Neural cell (in vitro differentiated cells): Measurements from ENCODE around the gene BICRAL. TPM values are rescaled to one million over a fixed set of nuclear protein-coding genes. Genes with fewer than 3 reads are reported as not detected.

Source experiments
- H2AFZ ChIP-seq: fragments of 200-600, 300-800 bp; sonication (generic), shearing (Covaris generic); 2 replicates; pipeline ENCODE4 v1.6.0; 2014; ENCODE audit warnings: low read depth, mild to moderate bottlenecking, antibody characterized with exemption, low read length, moderate library complexity
- H3F3A ChIP-seq: fragments of 200-600 bp; shearing (Covaris generic); 2 replicates; pipeline ENCODE4 v1.6.1; 2016; ENCODE audit warnings: mild to moderate bottlenecking, moderate library complexity, mixed read lengths, antibody characterized with exemption, low read length; ENCODE audit not compliant: insufficient read depth, poor library complexity, severe bottlenecking
- H3K27ac ChIP-seq: fragments of 200-600, 300-800 bp; sonication (generic), shearing (Covaris generic); 2 replicates; pipeline ENCODE4 v1.5.1; 2014; ENCODE audit warnings: mild to moderate bottlenecking, low read length, moderate library complexity
- H3K27me3 ChIP-seq: fragments of 300-800, 200-600 bp; sonication (generic), shearing (Covaris generic); 2 replicates; pipeline ENCODE4 v1.6.0; 2014; ENCODE audit warnings: mild to moderate bottlenecking, low read depth, low read length, moderate library complexity; ENCODE audit not compliant: insufficient read depth
- H3K36me3 ChIP-seq: fragments of 300-800, 200-600 bp; sonication (generic), shearing (Covaris generic); 2 replicates; pipeline ENCODE4 v1.5.1; 2014; ENCODE audit warnings: mild to moderate bottlenecking, antibody characterized with exemption, low read length, moderate library complexity; ENCODE audit not compliant: insufficient read depth
- H3K4me2 ChIP-seq: fragments of 300-800, 200-600 bp; sonication (generic), shearing (Covaris generic); 2 replicates; pipeline ENCODE4 v1.6.0; 2014; ENCODE audit warnings: mild to moderate bottlenecking, low read length
- H3K4me3 ChIP-seq: fragments of 300-800, 200-600 bp; sonication (generic), shearing (Covaris generic); 2 replicates; pipeline ENCODE4 v1.5.1; 2014; ENCODE audit warnings: mild to moderate bottlenecking, low read length, moderate library complexity
- H3K79me2 ChIP-seq: fragments of 200-600 bp; shearing (Covaris generic); replicated peaks from 2 replicates; pipeline ENCODE4 v1.6.0; 2014; ENCODE audit warnings: mild to moderate bottlenecking, low read length, moderate library complexity; ENCODE audit not compliant: insufficient read depth
- H3K9ac ChIP-seq: fragments of 300-800, 200-600 bp; sonication (generic), shearing (Covaris generic); 2 replicates; pipeline ENCODE4 v1.6.1; 2016; ENCODE audit warnings: mild to moderate bottlenecking, low read length, mixed read lengths
- H3K9me2 ChIP-seq: fragments of 200-600 bp; shearing (Covaris generic); 2 replicates; pipeline ENCODE4 v1.6.1; 2016; ENCODE audit warnings: mild to moderate bottlenecking, low read length, mixed read lengths; ENCODE audit not compliant: insufficient read depth
- H3K9me3 ChIP-seq: fragments of 200-600, 300-800 bp; sonication (generic), shearing (Covaris generic); 2 replicates; pipeline ENCODE4 v1.6.1; 2016; ENCODE audit warnings: mild to moderate bottlenecking, mixed run types, low read length, moderate library complexity, mixed read lengths
- H4K20me1 ChIP-seq: fragments of 200-600 bp; shearing (Covaris generic); 2 replicates; pipeline ENCODE4 v1.6.1; 2016; ENCODE audit warnings: mild to moderate bottlenecking, mixed run types; ENCODE audit not compliant: insufficient read depth
- EP300 ChIP-seq: fragments of 450-650 bp; conservative IDR thresholded peaks from 2 replicates; pipeline ENCODE4 v1.6.1; 2014; ENCODE audit warnings: antibody characterized with exemption, mild to moderate bottlenecking, moderate library complexity; ENCODE audit not compliant: poor library complexity, severe bottlenecking
- EZH2 ChIP-seq: fragments of 200-600, 300-800 bp; shearing (Covaris generic), sonication (generic); IDR thresholded peaks from 2 replicates; pipeline ENCODE4 v1.6.1; 2014; ENCODE audit warnings: antibody characterized with exemption, low read length, borderline replicate concordance, mild to moderate bottlenecking; ENCODE audit not compliant: insufficient read depth, poor library complexity, severe bottlenecking
- MXI1 ChIP-seq: fragments of 450-650 bp; conservative IDR thresholded peaks from 2 replicates; pipeline ENCODE4 v1.6.1; 2014; ENCODE audit warnings: antibody characterized with exemption, mild to moderate bottlenecking; ENCODE audit not compliant: poor library complexity, severe bottlenecking
- POLR2AphosphoS5 ChIP-seq: IDR thresholded peaks from 2 replicates; pipeline ENCODE4 v1.6.1; 2012
- RAD21 ChIP-seq: fragments of 450-650 bp; conservative IDR thresholded peaks from 2 replicates; pipeline ENCODE4 v1.6.1; 2014; ENCODE audit warnings: antibody characterized with exemption, mild to moderate bottlenecking, moderate library complexity
- SMC3 ChIP-seq: fragments of 450-650 bp; conservative IDR thresholded peaks from 2 replicates; pipeline ENCODE4 v1.6.1; 2014; ENCODE audit warnings: antibody characterized with exemption, mild to moderate bottlenecking, moderate library complexity; ENCODE audit not compliant: poor library complexity
- TAF1 ChIP-seq: IDR thresholded peaks from 2 replicates; pipeline ENCODE4 v1.6.1; 2012; ENCODE audit warnings: low read depth
- polyA plus RNA-seq: library from polyadenylated mRNA; depleted of rRNA; stranded (reverse); fragments of >200 nt; gene quantifications from 2 replicates; pipeline ENCODE4 v1.2.3, GENCODE V29; 2014
- TF ChIP-seq, protein P1 (sequence below): IDR thresholded peaks from 2 replicates; pipeline ENCODE4 v1.6.1; 2012; ENCODE audit warnings: borderline replicate concordance
- TF ChIP-seq, protein P2 (sequence below): fragments of 450-650 bp; IDR thresholded peaks from 2 replicates; pipeline ENCODE4 v1.5.1; 2014; ENCODE audit warnings: antibody characterized with exemption, mild to moderate bottlenecking, moderate library complexity; ENCODE audit not compliant: poor library complexity, severe bottlenecking

Gene BICRAL
- polyA plus RNA-seq, 1 donor from 2014 or later = 6.7 TPM

DNA sequence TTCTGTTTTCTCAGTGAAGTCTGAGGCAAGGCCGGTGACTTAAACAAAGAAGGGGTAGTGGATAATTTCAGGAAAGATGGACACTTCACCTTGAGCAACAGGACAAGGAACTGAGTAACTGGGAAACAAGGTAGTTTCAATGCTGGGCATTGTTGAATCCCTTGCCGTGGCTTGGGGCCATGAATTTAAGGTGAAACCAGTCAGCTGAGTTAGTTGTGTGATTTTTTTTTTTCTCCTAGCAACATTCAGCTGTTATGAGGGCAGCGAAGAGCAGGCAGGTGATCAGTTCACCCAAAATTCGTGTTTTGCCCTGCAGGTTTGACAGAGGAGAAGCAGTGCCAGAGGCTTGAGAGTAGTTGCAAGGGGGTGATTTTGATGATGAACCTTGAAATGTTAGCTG is 6.8 kb downstream of the BICRAL start:
- H2AFZ ChIP-seq = no peak overlapping the region
- H3K36me3 ChIP-seq = no peaks in the 10 kb centered on the region
- H3K4me3 ChIP-seq = no peak overlapping the region
- H3K27me3 ChIP-seq = no peaks in the 10 kb centered on the region
- no peak overlapping the region for H3K27ac ChIP-seq
- H3K9ac ChIP-seq = no peak overlapping the region
- H3F3A ChIP-seq = peaks cover 6% of the 10 kb centered on the region
- H3K4me2 ChIP-seq = no peak overlapping the region
- TF ChIP-seq MXI1 (no peak), EZH2 (no peak), TAF1 (no peak), POLR2AphosphoS5 (no peak), SMC3 (no peak), RAD21 (no peak), EP300 (no peak)
- TF ChIP-seq, protein P1, sequence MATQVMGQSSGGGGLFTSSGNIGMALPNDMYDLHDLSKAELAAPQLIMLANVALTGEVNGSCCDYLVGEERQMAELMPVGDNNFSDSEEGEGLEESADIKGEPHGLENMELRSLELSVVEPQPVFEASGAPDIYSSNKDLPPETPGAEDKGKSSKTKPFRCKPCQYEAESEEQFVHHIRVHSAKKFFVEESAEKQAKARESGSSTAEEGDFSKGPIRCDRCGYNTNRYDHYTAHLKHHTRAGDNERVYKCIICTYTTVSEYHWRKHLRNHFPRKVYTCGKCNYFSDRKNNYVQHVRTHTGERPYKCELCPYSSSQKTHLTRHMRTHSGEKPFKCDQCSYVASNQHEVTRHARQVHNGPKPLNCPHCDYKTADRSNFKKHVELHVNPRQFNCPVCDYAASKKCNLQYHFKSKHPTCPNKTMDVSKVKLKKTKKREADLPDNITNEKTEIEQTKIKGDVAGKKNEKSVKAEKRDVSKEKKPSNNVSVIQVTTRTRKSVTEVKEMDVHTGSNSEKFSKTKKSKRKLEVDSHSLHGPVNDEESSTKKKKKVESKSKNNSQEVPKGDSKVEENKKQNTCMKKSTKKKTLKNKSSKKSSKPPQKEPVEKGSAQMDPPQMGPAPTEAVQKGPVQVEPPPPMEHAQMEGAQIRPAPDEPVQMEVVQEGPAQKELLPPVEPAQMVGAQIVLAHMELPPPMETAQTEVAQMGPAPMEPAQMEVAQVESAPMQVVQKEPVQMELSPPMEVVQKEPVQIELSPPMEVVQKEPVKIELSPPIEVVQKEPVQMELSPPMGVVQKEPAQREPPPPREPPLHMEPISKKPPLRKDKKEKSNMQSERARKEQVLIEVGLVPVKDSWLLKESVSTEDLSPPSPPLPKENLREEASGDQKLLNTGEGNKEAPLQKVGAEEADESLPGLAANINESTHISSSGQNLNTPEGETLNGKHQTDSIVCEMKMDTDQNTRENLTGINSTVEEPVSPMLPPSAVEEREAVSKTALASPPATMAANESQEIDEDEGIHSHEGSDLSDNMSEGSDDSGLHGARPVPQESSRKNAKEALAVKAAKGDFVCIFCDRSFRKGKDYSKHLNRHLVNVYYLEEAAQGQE = no peak
- TF ChIP-seq, protein P2, sequence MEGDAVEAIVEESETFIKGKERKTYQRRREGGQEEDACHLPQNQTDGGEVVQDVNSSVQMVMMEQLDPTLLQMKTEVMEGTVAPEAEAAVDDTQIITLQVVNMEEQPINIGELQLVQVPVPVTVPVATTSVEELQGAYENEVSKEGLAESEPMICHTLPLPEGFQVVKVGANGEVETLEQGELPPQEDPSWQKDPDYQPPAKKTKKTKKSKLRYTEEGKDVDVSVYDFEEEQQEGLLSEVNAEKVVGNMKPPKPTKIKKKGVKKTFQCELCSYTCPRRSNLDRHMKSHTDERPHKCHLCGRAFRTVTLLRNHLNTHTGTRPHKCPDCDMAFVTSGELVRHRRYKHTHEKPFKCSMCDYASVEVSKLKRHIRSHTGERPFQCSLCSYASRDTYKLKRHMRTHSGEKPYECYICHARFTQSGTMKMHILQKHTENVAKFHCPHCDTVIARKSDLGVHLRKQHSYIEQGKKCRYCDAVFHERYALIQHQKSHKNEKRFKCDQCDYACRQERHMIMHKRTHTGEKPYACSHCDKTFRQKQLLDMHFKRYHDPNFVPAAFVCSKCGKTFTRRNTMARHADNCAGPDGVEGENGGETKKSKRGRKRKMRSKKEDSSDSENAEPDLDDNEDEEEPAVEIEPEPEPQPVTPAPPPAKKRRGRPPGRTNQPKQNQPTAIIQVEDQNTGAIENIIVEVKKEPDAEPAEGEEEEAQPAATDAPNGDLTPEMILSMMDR = no peak
- no peaks in the 10 kb centered on the region for H3K9me3 ChIP-seq
- no peaks in the 10 kb centered on the region for H4K20me1 ChIP-seq
- peaks cover 77% of the 10 kb centered on the region for H3K79me2 ChIP-seq
- no peaks in the 10 kb centered on the region for H3K9me2 ChIP-seq

DNA sequence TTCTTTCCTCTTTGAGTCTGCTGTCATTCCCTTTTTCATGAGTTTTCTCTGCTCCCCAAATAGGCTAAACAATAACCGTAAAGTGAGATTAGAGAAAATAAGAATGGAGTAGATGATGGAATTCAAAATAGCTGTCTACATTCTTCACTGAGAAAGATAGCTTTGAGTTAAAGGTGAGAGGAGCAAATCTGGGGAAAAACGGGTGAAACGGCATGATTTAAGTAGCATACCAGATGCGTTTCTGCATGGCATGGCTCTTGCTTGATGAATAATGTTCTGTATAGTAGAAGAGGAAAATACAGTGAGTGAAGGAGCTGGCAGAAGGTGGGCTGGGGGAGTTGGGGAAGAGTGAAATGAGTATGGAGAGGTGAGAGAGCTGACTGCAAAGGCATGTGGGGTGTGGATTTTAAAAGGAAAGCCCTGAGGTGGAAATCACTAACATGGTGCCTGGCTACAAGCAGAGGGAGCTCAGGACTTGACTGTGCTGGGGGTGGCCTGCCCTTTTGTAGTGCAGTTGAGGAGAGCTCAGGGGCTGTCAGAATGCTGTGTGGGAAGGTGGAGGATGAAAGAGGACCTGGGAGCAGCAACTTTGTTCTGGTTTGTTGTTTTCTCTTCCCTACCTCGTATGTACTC is 8.8 kb downstream of the BICRAL start:
- no peak overlapping the region for H3K4me2 ChIP-seq
- H3K36me3 ChIP-seq = no peaks in the 10 kb centered on the region
- H3K79me2 ChIP-seq = peaks cover 61% of the 10 kb centered on the region
- H3K9me3 ChIP-seq = no peaks in the 10 kb centered on the region
- no peak for TF ChIP-seq EP300
- TF ChIP-seq POLR2AphosphoS5 = peak; percentile 6
- TF ChIP-seq TAF1 = no peak
- no peak for TF ChIP-seq MXI1
- no peak overlapping the region for H3K9ac ChIP-seq
- peaks cover 6% of the 10 kb centered on the region for H3F3A ChIP-seq
- peak overlapping the region; percentile 34 for H3K27ac ChIP-seq
- no peaks in the 10 kb centered on the region for H4K20me1 ChIP-seq
- no peaks in the 10 kb centered on the region for H3K27me3 ChIP-seq
- H3K4me3 ChIP-seq = no peak overlapping the region
- H2AFZ ChIP-seq = no peak overlapping the region
- no peaks in the 10 kb centered on the region for H3K9me2 ChIP-seq
